ENCODE results near the gene ZRANB2. TPM values are rescaled to one million over a fixed set of nuclear protein-coding genes. Genes with fewer than 3 reads are reported as not detected.

Gene ZRANB2
- total RNA-seq, 1 donor from 2014 or later, result 45.0 TPM

DNA sequence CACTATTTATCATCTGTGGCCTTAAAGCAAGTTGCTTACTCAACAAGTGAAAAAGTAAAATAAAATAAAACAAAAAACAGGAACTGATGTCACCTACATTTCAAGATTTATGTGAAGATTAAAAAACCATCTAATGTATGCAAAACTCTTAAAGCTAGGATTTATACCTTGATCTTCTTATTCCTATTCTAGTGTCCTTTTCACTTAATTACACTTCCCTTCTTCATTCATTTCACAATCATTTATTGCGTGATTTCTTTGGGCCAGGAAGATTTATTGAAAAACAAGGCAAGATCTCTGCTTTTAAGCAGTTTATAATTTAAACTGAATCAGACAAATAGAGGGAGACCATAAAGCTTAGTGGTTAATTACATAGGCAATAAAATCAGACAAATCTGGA lies 51.9 kb downstream of the ZRANB2 start:
- DNase-seq (ENCODE audit: low spot score), result no peak

DNA sequence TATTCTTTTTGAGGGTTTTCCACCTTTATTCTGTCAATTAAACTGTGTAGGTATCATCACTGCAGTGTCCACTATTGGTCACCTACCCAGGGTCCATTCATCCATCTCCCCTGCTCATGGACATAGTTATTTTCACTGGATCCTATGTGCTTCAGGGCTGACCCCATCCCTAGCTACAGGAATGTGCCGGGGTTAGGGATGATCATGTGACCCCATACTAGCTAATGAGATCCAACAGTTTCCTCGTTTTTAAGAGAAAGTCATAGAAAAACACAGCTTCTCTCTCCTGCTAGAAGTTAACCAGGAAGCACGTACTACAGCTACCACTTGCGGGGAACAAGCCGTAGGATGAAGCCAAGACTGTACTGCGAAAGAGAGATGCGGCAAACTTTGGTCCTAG lies 52.8 kb downstream of the ZRANB2 start:
- no peak for DNase-seq (ENCODE audit: low spot score)

DNA sequence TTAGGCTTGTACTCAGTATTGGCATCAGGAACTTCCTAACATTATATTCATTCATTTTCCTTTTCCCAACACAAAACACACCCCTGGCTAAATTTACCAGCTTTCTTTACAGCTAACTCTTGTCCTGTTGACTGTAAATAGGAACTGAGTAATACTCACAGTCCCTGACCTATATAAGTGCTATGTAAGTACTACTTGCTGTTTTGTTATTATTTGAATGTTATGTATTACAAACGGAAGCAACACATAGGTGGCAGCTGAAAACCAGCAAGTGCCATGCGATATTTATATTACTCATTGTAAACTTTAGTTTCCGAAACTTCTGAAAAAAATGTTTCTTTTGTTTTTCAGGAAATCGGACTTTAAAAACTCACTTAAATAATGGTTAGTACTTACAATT lies 54.7 kb downstream of the ZRANB2 start:
- DNase-seq (ENCODE audit: low spot score), result no peak

DNA sequence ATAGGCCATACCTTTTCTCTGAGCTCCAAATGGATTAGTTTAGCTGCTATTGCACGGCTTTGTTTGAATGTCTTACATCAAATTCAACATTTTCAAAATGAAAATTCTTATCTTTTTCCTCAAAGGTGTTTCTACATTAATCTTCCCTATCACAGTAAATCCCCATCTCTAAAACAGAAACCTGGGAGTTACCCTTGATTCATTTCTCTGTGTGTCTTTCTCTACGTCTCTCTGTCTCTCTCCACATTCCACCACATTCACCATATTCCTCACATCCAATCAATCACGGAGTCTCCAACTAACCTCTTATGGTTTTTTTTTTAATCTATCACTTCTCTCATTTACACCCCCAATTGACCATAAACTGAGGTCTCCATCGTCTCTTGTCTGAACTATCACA lies 57.3 kb downstream of the ZRANB2 start:
- DNase-seq (ENCODE audit: low spot score), result no peak

DNA sequence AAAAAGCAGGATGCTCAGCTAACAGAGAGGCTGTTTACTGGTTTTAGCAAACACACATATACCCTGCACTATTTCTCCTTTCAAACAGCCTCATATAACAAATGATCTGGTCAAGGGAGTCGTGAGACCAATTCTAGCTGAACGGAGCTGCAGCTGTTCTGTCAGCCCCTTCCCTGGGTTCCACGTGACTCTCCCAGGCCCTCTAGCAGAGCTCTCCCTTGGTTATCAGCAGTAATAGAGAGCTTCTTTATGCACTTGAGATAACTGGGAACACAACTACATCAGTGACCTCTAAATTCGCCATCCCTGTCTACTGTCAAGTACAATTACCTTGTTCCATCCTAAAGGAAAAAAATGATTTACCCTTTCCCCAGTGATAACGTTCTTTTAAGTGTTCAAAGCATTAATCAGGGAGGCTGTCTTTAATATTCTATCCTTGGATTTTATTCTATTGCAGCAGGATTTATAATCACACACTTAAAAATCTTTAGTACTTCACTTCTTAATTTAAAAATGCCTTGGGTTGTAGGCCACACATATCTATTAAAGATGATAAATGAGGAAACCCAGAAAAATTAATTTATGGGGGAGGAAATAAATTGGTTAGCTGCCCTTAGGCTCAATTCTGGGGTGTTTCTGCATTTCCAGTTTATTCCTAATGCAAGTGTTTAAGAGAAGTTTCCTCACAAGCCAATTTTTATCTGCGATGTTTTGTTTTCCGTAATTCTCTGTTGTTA lies 61.4 kb downstream of the ZRANB2 start:
- DNase-seq (ENCODE audit: low spot score), result peak; percentile 54

DNA sequence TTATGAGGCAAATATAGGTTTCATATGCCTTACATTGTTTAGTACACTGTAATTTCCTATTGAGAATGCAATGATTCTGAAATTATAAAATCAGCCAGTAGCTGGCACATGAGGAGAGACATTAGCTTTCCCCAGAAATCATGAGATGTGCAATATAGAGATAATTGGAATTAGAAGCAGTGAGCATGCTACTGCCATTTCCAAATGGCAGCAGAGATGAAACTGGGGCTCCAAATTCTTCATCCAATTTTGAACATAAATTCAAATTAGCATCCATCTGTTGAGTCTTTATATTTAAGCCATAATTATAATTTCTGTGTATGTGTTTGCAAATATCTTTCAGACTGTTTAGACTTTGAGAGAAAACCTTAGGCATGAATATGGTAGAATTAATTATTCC lies 62.0 kb downstream of the ZRANB2 start:
- DNase-seq (ENCODE audit: low spot score), result no peak

DNA sequence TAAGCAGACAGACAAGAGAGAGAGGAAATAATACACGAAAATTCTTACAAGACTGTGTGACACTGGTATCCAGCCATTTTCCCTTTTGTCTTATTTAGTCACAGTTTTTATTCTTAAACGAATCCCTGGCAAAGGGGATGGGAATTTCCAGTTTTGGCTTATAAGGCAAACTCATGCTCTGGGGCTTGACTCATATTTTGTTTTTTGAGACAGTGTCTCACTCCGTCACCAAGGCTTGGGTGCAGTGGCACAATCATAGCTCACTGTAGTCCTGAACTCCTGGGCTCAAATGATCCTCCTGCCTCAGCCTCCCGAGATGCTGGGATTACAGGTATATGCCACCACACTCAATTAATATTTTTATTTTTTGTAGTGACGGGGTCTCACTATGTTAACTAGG lies 65.1 kb downstream of the ZRANB2 start:
- no peak for DNase-seq (ENCODE audit: low spot score)

DNA sequence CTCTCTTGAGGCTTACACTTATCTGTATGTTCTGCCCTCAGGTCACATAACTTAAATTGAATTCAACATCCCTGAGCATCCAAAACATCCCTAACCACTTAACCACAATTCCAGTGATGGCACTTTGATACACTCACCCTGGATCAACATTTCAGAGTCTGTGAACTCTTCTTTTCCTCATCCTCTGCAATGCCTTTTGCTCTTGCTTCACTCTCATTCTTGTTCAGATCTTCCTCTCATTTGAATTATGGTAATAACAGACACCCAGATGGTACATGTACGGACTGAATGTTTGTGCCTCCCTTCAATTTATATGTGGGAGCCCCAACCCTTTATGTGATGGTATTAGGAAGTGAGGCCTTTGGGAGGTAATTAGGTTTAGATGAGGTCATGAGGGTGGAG lies 66.7 kb downstream of the ZRANB2 start:
- DNase-seq (ENCODE audit: low spot score), result no peak

Other genes starting within 250 kb of the ZRANB2 start
- 15.6 TPM for gene PTGER3, start 33.2 kb downstream of the ZRANB2 start, total RNA-seq (ENCODE audit: insufficient read depth, low replicate concordance)

All from umbilical cord (tissue), 2 donors.